Vagina (tissue), 2 donors: Measurements from ENCODE around the gene GPR52.

Experiments used
- CTCF ChIP-seq, 3 experiments: fragments of 450-650 bp in 2 of 3; fragments of 200-600 bp in 1 of 3; sonication (generic) in 1 of 3; IDR thresholded peaks; one replicate each; pipeline ENCODE4 v1.5.1; 2017 to 2019; ENCODE audit warnings: antibody characterized with exemption in 3 of 3, mild to moderate bottlenecking in 2 of 3, moderate library complexity in 2 of 3
- POLR2A ChIP-seq, 2 donors: fragments of 450-650 bp; IDR thresholded peaks; one replicate each; pipeline ENCODE4 v1.6.1; 2017; ENCODE audit warnings: antibody characterized with exemption in 2 of 2, mild to moderate bottlenecking in 2 of 2, moderate library complexity in 2 of 2
- POLR2AphosphoS5 ChIP-seq, 2 donors: sonication (generic); formaldehyde crosslinking; IDR thresholded peaks; one replicate each; pipeline ENCODE4 v1.9.0; 2017; ENCODE audit warnings: antibody characterized with exemption in 2 of 2, mild to moderate bottlenecking in 2 of 2, low read depth in 1 of 2; ENCODE audit not compliant: insufficient read depth in 1 of 2

GRCh38 chr1:174401075-174401474 lies 46.7 kb upstream of the GPR52 start:
- no peak for TF ChIP-seq POLR2A (IDR thresholded peaks at IDR 0.05)
- TF ChIP-seq CTCF (IDR thresholded peaks at IDR 0.05) = no peak
- no peak for TF ChIP-seq POLR2AphosphoS5 (IDR thresholded peaks at IDR 0.05; ENCODE audit: insufficient read depth in 1 of 2, low read depth in 1 of 2)
